Left ventricle myocardium inferior (tissue), 1 donor: Measurements from ENCODE around the gene UCN3. TPM values are rescaled to one million over a fixed set of nuclear protein-coding genes. Genes with fewer than 3 reads are reported as not detected.

ENCODE experiments used
- DNase-seq: peaks from one replicate; pipeline ENCODE4 v3.0.0-alpha.2; 2020
- H3K27ac ChIP-seq: fragments of 200-600 bp; replicated peaks from 2 replicates; pipeline ENCODE4 v1.8.0; 2021
- H3K27me3 ChIP-seq: fragments of 200-600 bp; 2 replicates; pipeline ENCODE4 v1.8.0; 2021; ENCODE audit warnings: low read depth
- H3K36me3 ChIP-seq: fragments of 200-600 bp; 2 replicates; pipeline ENCODE4 v1.8.0; 2021
- H3K4me1 ChIP-seq: fragments of 200-600 bp; 2 replicates; pipeline ENCODE4 v1.8.0; 2021
- H3K4me3 ChIP-seq: fragments of 200-600 bp; 2 replicates; pipeline ENCODE4 v1.8.0; 2021; ENCODE audit warnings: mild to moderate bottlenecking, moderate library complexity
- H3K9me3 ChIP-seq: fragments of 200-600 bp; replicated peaks from 2 replicates; pipeline ENCODE4 v1.8.0; 2021
- intact Hi-C: fragments of 100-400 bp; cut with micrococcal nuclease; formaldehyde crosslinking; loops from one replicate; pipeline ENCODE4 v1.11.0; 2022
- total RNA-seq: library from RNA; stranded (reverse); fragmentation: NEBNext Ultra II Directional; extraction: Animal tissue kit (Norgen Biotek cat#: 25700); gene quantifications from one replicate; pipeline ENCODE4 v1.2.1, GENCODE V29; 2021
- TF ChIP-seq, protein P1 (sequence below): fragments of 200-600 bp; IDR thresholded peaks from 2 replicates; pipeline ENCODE4 v1.8.0; 2021; ENCODE audit warnings: antibody characterized with exemption, mild to moderate bottlenecking, borderline replicate concordance
- donor health status: DM: no; HTN: yes; CAD: no; lungs with severe emphysema.

UCN3 gene
- total RNA-seq, 1 donor from 2014 or later, result not detected

DNA sequence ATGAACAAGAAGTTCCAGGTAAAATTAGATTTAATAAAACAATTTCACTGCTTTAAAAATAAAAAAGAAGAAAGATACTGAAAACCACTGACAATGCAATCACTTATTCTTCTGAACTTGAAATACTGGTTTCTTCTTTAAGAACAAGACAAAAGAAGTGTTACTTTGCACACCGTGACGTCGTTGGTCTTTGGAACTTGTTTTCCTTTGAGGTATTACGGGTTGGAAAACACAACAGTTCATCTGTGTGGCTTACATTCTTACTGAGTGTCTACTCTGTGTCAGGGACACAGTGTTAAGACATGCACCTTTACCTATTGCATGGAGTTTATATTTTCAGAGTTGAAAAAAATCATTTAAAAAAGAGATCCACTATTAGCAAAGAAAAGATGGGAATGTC lies 41.3 kb upstream of the UCN3 start:
- H3K27me3 ChIP-seq, result peaks cover 23% of the 10 kb centered on the region
- TF ChIP-seq, protein P1, sequence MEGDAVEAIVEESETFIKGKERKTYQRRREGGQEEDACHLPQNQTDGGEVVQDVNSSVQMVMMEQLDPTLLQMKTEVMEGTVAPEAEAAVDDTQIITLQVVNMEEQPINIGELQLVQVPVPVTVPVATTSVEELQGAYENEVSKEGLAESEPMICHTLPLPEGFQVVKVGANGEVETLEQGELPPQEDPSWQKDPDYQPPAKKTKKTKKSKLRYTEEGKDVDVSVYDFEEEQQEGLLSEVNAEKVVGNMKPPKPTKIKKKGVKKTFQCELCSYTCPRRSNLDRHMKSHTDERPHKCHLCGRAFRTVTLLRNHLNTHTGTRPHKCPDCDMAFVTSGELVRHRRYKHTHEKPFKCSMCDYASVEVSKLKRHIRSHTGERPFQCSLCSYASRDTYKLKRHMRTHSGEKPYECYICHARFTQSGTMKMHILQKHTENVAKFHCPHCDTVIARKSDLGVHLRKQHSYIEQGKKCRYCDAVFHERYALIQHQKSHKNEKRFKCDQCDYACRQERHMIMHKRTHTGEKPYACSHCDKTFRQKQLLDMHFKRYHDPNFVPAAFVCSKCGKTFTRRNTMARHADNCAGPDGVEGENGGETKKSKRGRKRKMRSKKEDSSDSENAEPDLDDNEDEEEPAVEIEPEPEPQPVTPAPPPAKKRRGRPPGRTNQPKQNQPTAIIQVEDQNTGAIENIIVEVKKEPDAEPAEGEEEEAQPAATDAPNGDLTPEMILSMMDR, result no peak
- DNase-seq, result no peak
- no peak overlapping the region for H3K4me3 ChIP-seq
- no peaks in the 10 kb centered on the region for H3K9me3 ChIP-seq
- no peaks in the 10 kb centered on the region for H3K36me3 ChIP-seq
- H3K4me1 ChIP-seq, result no peaks in the 10 kb centered on the region
- intact Hi-C loops, result no loop called here
- H3K27ac ChIP-seq, result no peak overlapping the region

DNA sequence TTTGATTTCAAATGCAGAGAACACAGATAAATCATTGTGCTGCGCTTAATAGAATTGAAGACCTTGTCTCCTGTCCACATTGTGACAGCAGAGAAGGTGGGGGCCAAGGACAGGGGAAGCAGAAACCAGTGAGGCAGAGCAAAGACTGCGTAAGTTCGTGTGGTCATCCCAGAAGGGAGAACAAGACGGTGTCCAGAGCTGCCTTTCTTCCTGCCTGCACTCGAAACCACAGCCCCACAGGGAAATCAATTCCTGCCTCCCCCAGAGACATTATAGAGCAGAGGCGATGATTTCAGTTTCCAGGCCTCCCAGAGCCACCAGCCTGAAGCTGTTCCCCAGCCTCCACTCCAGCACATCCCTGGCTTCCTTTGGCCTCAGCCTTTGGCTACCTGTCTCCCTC lies 39.7 kb upstream of the UCN3 start:
- peaks cover 28% of the 10 kb centered on the region for H3K27me3 ChIP-seq
- no peak overlapping the region for H3K4me3 ChIP-seq
- no peak overlapping the region for H3K27ac ChIP-seq
- no peaks in the 10 kb centered on the region for H3K4me1 ChIP-seq
- no peaks in the 10 kb centered on the region for H3K9me3 ChIP-seq
- intact Hi-C loops, result no loop called here
- H3K36me3 ChIP-seq, result no peaks in the 10 kb centered on the region
- TF ChIP-seq, protein P1, result no peak
- DNase-seq, result no peak

DNA sequence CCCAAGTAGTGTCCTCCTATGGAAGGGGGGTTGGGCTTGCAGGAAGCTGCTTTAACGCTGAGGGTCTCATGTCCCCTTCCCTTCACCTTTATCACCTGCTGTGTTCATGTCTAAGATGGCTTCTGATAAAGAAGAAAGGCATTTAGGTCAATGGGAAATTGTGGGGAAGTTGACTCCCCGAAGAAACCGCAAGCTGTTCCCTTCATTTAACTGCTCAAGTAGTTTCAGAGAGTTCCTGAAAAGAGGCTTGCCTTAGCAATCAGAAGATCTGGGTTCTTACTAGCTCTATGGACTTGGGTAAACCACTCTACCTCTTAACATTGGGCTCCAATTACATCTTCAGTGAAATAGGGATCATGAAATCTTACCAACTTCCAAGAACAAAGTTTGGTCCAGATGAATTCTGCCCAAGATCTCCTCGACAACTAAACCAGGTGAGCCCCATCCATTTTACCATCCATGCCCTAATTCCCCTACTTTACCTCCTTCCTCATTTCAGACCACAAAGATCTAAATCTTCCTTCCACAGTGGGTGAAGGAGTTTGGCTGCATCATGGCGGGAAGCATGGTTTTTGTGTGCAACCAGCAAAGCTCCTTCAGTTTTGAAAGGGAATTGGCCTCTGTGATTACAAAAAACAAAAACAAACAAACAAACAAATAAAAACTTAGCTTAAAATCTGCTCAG lies 30.4 kb upstream of the UCN3 start:
- no peaks in the 10 kb centered on the region for H3K9me3 ChIP-seq
- DNase-seq, result no peak
- TF ChIP-seq, protein P1, result no peak
- H3K27ac ChIP-seq, result no peak overlapping the region
- intact Hi-C loops, result no loop called here
- no peaks in the 10 kb centered on the region for H3K36me3 ChIP-seq
- no peaks in the 10 kb centered on the region for H3K4me1 ChIP-seq
- no peak overlapping the region for H3K4me3 ChIP-seq
- H3K27me3 ChIP-seq, result peaks cover 48% of the 10 kb centered on the region

DNA sequence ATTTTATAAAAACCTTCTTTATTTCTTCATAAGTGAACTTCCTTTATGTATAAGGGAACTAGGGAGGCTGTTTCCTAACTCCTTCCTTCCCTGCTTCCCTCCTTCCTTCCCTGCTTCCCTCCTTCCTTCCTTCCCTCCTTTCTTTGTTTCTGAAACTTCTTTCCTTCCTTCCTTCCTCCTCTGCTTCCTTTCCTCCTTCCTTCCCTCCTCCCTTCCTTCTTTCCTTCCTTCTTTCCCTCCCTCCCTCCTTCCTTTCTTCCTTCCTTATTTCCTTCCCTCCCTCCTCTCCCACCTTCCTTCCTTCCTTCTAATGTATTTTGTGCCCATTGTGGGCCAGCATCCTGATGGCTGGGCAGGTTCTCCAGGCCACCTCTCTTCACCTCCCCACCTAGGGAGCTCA lies 26.8 kb upstream of the UCN3 start:
- intact Hi-C loops, result no loop called here
- no peak overlapping the region for H3K27ac ChIP-seq
- no peak for DNase-seq
- H3K4me1 ChIP-seq, result no peaks in the 10 kb centered on the region
- H3K36me3 ChIP-seq, result no peaks in the 10 kb centered on the region
- H3K4me3 ChIP-seq, result no peak overlapping the region
- TF ChIP-seq, protein P1, result no peak
- H3K27me3 ChIP-seq, result peaks cover 37% of the 10 kb centered on the region
- H3K9me3 ChIP-seq, result no peaks in the 10 kb centered on the region

DNA sequence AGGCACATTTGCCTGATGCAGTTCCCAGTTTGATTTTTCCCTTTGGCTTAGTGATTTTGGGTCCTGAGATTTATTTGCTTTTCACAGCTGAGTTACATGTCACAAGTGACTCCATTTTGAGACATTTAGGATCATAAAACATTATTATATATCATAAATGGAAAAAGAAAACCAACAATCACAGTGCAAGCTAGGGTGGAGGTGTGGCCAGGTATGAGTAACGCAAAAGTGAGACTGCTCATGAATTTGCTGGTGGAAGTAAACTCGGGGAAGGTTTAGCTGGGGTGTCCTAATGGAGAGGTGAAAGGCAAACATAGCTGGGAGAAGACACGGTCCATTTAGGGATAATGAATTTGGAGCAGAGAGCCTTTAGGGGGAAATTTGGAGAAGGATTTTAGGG lies 21.7 kb upstream of the UCN3 start:
- DNase-seq, result no peak
- H3K9me3 ChIP-seq, result no peaks in the 10 kb centered on the region
- H3K27ac ChIP-seq, result no peak overlapping the region
- peaks cover 14% of the 10 kb centered on the region for H3K27me3 ChIP-seq
- no peaks in the 10 kb centered on the region for H3K36me3 ChIP-seq
- TF ChIP-seq, protein P1, result no peak
- H3K4me1 ChIP-seq, result no peaks in the 10 kb centered on the region
- intact Hi-C loops, result no loop called here
- no peak overlapping the region for H3K4me3 ChIP-seq
